GM19455 (cell line): ENCODE data around the gene SPON1.

Source experiments
- ATAC-seq: cut with Tn5 transposase; IDR thresholded peaks from one replicate; pipeline ENCODE4 v1.9.1; 2021; ENCODE audit not compliant: unreplicated experiment

Gene SPON1

DNA sequence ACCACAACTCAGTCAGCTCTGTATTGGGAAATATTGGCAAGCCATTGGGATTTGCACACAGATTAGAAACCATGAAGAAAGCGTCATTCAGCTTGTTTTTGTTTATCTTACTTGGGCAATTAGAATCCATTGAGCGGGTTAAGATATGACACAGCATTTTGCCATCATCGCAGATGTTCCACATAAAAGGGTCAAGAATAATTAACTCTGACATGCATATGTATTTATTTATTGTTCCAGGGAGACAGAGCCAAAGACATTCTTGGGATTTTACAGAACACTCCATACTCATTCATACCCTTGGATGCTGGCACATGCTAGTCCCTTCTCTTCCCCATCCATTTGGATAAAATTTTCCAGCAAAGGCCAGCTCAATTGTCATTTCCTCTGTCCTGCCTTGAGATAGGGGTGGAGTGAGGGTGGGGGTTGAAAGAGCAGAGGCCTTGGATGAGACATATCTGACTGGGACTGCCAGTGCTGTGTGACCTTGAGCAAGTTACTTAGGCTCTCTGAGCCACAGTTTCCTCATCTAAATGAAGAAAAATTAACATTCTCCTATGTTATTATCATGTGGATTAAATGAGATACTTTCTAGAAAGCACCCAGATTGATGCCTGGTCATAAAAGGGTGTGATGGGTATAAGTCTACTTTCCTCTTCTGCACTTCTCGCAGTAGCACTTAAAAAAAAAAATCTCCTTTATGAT lies 216.7 kb downstream of the SPON1 start:
- ATAC-seq = no peak

DNA sequence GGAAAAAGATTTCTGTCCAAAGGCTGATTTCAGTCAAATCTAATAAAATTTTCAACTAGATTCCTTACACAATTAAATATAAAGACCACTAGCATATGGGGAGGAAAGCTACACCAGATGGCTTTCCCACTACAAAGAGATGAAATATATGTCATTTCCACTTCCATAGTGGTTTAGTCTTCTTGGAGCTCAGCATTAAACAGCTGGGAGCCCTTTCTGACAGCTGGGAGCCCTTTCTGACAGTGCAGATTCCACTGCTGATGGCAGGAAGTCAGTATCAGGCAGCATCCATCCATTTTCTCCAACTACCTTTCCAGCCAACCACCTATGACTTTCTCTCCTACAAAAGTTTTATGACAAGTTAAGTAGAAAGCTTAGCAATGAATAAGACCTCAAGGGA lies 218.6 kb downstream of the SPON1 start:
- no peak for ATAC-seq

DNA sequence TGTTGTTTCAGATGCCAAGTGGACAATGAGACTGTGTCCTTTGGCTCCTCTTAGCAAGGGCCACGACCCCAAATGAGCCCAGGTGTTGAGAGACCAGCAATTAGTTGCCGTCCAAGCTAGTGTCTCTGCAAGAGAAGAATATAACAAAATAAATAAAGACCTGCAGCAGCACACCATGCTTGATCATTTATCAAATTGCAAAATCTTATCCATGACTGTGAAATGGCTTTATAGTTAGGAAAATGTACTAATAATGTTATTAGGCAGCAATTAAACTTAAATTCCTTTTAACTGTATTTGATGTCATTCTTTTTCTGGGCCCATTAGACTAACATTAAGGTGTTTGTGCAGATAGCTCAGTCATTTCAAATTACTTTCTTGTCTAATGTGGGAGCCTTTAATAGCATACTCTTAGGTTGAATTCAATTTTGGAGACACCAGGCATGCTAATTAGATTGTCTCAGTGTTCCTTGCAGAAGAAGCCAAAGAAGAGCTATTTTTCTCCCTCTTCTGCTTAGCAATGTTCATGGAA lies 220.4 kb downstream of the SPON1 start:
- no peak for ATAC-seq

DNA sequence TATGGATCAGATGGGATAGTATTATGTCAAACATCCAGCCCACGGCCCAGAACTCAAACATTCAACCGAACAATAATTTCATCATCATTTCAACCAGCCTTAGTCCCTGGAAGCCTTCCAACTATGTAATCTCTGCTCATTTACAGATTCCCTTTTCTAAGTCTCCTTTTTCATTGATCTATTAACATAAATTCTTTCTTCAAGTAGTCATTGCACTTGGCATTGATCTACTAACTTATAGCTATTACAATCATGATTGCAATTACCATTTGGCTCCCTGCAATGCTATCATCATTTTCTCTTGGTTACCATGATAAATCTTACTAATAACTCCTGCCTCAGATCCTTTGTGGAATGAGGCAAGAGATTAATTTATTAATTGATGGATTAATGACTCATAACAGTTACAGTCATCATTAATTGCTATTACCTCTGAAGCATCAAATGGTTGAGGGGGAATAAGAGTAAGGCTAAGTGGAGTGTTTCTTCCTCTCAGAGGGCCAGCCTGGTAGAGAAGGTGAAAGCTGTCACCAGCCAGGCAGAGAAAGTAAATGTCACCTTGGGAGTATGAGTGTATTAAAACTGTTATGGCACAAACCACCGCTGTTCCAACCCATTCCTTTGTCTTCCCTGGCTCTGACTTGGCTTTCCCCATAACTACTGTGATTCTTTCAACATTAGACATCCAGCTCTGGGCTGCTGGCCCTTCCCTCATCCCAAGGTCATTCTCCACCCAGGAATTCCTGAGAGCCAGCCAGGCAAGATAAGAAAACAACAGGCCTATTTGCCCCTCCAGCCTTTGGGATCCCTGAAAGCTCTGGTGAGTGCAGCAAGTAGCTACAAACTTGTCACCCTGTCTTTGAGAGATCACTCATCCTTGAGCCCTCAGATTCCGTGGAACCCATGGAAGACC lies 221.8 kb downstream of the SPON1 start:
- no peak for ATAC-seq

DNA sequence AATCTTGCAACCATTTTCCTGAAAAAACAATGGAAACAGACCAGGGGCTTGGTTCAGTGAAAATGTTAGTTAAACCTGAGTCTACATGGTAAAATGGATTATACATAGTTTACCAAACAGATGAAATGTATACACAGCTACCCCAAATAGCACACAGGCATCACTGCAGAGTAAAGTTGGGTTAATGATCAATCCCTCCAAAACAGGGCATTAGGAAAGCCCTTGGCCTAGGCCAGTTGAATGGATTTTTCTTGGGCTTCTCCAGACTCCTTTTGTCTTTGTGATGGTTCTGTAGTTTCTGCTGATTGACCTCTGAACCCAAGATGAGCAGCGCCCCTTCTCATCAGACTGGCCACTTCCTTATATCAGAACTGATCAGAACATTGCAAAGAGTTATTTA lies 222.9 kb downstream of the SPON1 start:
- no peak for ATAC-seq

DNA sequence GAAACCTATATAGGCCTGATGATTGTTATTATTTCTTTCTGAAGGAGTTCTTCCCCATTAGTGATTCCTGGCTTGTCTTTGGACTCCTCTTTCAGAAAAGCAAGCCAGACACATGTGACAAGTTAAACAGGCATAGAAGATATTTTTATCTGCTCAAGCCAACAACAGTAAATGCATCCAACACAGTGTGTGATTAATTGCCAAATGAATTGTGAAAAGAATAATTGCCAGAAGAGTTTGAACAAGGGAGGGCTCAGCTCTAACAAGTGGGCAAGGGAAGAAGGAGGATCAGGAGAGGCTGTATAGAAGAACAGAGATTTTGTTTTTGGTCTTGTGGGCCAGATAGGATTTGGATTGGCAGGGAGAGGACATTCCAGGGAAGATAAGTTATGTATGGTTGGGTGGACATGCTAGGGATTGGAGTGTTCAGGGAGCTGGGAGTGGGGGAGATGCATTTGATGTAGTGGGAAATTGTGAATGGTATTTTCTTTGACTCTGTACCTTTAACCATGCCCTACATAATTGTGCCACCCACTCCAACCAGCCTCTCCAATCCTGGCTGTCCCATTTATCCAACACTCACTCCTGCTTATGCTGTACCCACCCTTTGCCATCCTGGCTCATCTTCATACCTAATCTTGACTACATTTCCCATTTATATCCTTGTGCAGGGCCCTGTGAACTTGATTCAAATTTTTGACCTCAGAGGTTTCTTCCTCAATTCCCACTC lies 223.7 kb downstream of the SPON1 start:
- ATAC-seq = no peak

DNA sequence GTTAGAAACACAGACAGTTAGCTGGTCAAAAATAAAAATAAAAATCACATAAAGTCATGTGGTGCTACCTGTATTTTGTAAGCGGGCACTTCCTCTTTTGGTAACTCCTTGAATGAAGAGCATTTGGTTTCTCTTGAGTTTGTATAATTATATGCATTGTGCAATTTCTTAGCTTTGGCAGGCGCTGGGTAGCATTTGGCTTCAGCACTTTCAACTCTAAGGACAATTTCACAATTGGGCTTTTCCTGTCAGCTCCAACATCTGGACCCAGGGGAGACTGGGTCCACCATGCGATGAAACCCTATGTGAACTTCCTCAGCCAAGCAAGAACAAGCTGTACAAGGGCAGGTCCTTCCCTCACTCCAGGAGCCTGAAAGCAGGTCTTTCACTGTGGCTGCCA lies 227.4 kb downstream of the SPON1 start:
- no peak for ATAC-seq

DNA sequence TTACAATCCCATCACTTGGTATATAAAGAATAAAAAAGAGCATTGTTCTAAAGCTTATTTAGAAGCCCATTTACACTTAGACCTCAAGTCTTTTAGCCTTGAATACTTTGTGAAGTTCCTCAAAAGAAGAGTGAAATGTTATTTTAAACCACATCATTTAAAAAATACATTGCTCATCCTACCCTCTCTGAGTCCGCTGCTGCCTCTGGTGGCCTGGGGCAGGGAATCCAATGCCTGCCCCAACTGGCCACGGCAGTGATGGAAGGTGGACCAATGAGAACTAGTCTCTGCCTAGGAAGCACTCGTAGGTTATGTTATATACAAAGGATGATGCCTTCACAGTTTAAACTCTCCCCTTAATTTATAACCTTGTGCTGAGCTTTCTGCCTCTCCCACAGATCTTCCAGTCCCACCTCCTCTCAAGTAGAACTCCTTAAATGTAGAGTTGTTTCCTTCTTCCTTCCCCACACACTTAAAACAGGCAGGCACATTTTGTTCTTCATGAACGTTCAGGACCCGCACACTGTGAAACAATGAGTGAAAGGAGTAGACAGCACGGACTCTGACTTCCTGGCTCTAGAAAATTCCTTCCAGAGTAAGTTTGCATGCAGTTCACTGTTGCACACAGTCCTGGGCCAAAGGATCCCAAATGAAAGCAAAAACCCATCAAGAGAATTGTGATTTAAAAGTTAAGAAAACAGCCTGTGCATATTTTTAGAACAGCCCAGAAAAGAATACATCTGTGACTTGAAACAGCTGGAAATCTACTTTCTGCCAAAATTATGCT lies 228.7 kb downstream of the SPON1 start:
- no peak for ATAC-seq

DNA sequence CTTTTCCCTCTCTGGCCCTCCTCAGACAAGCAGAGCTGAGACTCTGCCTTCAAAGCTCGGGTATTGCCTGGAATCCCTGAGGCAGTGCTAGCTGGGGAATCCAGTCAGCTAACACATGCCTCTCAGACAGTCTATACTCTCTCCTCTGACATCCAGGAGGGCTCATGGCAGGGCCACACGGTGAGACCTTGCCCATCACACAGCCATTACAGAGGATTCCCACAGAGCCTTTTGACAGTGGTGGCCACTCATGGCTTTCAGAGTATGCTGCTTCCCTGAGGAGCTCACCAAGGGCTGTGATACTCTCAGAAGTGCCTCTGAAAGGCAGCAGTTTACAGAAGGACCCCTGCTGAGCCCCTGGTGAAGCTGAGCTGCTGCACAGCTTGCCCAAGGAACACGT lies 231.1 kb downstream of the SPON1 start:
- no peak for ATAC-seq

DNA sequence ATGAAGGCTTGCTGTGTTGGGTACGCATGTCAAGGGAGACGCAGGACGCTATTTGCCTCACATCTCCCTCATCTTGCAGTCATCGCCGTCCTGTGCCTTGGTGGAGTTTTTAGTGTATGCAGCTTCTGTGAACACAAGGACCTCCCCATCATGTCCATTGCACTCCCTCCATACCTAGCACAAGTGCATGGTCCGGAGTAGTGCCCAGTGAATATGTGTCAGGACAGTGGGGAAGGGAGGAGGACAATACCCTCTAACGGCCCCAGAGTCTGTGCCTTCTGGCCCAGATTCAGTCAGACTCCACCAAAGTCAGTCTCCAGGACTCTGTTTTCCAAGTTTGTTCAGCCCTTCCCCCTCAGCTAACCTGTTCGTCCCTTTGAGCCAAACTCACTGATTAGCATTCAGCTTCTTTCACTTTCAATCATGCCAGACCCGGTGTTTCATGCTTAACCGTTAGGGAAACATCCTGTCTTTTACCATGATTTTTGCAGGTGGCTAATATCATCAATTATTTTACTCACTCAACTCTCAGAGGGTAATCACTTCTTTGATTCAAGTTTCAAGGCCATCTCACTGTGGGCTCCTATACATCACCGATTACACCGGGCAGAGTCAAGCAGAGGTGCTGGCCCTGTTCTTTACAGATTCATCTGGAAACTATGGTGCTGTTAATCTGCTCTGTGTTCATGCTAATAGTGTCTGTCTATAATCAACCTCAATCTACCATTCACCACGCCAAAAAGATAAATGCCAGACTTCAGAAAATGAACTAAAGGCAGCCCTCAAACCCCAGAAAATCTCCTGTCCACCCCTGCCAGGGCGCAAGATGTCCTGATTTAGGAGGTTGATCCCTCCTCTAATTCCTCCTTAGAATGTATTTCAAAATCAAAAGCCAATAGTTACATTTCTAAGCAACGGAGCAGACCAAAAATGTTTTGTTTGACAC lies 240.0 kb downstream of the SPON1 start:
- ATAC-seq = no peak

DNA sequence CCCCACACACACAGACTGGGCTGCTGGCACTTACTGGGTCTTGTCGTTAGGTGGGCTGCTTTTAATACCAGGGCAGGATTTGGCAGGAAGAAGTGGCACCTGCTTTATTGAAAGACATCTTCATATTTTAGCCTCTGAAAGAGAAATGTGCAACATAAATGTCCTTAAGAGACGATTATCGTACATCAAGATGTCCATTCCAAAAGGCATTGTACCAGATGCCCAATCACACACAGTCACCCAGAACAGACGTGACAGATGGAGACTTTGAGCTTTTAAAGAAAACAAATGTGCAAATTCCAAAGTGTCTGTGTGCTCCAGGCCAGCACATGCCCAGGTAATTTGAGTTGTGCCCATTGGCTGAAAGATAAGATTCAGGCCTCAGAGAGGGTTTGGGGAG lies 240.8 kb downstream of the SPON1 start:
- no peak for ATAC-seq

DNA sequence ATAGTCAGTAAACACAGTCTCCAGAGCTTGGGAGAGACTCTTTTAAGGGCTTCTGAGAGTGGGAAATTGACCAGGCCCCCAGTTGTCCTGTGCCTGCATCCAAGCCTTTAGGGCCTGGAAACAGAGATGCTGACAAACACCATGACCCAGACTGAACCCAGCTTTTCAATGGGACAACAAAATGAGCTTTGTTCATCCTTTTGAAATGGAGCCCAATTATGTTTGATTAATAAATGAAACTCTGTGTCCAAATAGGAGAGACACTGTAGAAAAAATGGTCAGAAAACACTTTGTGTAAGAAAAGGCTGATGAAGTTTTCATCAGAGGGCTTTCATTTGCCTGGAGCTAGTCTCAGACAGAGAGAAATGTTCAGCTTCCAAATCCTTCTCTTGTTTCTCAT lies 250.5 kb downstream of the SPON1 start:
- no peak for ATAC-seq

DNA sequence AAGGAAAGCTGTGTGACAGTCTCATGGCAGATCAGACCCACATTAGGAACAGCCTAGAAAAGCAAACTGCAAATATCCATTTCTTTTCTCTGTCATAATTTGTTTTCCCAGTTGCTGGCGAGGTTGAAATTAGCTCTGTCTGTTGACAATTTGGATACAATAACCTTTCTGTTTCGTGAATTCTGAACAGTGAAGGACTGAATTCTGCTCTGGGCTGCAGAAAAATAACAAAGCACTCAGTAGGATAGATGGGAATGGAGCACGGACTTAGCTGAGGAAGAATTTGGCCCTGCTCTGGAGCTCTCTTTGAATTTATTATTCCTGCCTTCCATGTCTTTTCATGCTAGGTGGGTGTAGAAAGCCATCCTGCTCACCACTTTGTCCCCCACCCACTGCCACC lies 256.2 kb downstream of the SPON1 start:
- no peak for ATAC-seq

DNA sequence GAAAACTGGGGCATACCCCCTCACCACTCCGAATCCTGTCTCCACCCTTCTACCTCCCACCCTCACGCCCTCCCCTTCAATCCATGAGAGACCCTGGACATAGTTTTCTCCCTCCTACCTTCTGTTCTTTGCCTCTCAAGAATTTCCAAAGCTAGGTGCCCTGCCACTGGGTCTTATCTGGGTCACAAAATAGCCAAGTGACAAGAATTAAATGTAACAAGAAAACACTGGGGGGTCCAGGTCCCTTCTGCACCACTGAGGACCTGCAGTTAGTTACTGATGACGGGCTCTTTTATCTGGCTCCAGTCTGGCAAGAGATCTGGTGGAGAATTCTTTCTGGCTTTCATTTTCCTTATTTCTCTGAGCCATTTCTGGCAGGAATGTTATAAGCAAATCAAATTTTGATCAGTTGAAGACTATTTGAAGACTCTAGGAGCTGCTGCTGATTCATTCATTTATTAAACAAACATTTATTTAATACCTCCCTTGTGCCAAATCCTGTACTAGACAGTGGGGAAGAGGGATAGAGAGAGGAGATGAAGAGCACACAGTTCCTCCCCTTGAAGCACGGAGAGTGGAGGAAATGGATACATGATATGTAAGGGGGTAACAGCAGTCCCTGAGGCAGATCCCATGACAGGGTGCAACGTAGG lies 261.2 kb downstream of the SPON1 start:
- no peak for ATAC-seq

DNA sequence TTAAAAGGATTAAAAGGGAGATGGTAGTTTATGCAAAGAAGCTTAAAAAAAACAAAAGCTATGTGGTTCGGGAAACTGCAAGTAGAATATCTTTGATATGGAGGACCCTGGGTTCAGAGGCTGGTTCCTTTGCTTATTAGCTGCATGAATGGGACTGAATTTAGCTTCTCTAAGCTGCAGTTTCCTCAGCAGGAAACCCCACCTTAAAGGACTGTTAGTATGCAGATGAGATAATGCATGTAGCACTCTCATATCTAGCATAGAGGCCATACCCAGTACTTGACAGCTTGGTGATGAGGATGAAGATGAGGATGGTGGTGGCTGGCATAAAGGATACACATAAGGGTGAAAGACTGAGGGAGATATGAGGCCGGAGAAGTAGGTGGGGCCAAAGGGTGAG lies 261.9 kb downstream of the SPON1 start:
- ATAC-seq = no peak

DNA sequence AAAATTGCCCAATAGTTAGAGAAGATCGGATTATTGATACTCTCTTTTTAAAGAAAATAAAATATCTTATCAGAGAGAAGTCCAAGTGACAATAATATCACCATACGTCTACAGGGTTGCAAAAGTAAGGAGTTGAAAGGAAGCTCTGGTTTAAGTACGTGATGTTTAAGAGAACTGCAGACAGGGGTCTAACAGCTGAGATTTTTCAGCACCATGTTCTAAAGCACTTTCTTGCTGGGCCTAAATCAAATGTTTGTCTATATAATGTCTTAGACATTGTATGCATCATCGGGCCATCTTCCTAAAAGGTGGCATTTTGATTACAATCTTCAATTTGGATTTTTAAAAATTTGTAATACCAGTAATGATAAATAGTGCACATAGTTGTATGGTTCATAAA lies 263.1 kb downstream of the SPON1 start:
- no peak for ATAC-seq

DNA sequence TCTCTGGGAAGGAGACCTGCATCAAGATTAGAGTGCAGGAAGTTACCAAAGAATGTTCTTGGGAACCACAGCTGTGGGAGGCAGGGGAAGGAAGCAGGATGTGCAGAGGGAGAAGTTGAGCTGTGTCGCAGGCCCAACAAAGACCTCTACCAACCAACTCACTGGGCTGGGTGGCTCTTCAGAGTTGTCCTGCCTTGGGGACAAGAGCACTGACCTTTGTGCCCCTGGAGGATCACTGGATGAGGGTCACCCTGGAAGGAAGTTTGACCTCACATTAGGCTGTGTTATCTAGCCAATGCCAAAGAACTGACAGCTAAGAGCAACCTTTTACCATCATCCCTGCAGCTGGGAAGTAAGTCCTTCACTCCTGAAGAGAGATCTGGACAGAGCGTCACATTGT lies 265.8 kb downstream of the SPON1 start:
- ATAC-seq = no peak

DNA sequence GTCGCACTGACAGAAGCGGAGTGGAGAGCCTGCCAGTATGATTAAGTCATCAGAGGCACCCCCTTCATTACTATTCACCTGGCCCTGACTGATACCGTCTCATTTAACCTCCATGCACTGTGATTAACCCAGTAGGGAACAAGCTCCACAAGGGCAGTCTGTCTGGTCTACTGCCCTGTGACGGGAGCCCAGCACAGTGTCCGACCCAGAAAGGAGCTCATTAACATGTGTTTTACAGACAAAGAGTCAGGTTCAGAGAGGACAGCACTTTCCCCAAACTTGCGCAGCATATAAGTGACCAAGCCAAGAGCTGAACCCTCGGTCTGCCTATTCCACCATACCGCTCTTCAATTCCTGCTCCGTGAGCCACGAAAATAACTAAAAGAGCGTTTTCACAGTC lies 266.9 kb downstream of the SPON1 start:
- ATAC-seq = no peak

DNA sequence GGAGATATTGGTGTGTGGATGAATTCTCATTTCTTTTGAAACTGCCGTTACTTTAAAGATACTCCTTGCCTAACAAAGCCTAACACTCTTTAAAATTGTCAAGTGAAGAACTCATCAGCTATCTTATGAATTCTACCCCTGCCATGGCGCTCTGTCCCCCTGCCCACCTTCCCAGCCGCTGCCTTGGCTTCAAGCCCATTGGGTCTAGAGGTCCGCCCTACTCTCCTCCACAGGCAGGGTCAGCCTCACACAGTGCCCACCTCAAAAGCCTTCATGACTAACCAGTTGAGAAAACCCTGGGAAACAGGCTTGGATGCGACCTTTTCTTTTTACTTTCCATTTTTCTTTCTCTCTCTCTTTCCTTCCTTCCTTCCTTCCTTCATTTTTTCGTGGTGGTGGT lies 267.9 kb downstream of the SPON1 start:
- no peak for ATAC-seq
